SU-DHL-6 (cell line): ENCODE measurements around the gene CATSPER1.

Experiments used
- H2AFZ ChIP-seq: fragments of 200-600 bp; sonication (generic); 2 replicates; pipeline ENCODE4 v1.6.1; 2014; ENCODE audit warnings: low read depth, mild to moderate bottlenecking, moderate library complexity, mixed read lengths, antibody characterized with exemption, low read length; ENCODE audit not compliant: severe bottlenecking
- H3F3A ChIP-seq: fragments of 200-600 bp; shearing (Covaris generic); 2 replicates; pipeline ENCODE4 v1.6.0; 2016; ENCODE audit warnings: antibody characterized with exemption, mild to moderate bottlenecking; ENCODE audit not compliant: insufficient read depth
- H3K27ac ChIP-seq: fragments of 200-600 bp; sonication (generic); 2 replicates; pipeline ENCODE4 v1.5.1; 2016; ENCODE audit warnings: low read depth, mild to moderate bottlenecking, low read length, moderate library complexity, mixed read lengths
- H3K27me3 ChIP-seq: fragments of 200-600 bp; sonication (generic), shearing (Covaris generic); 2 replicates; pipeline ENCODE4 v1.6.0; 2014; ENCODE audit warnings: mild to moderate bottlenecking, low read length
- H3K36me3 ChIP-seq: fragments of 200-600 bp; sonication (generic); 2 replicates; pipeline ENCODE4 v1.6.1; 2014; ENCODE audit warnings: mild to moderate bottlenecking, low read length, mixed read lengths
- H3K4me2 ChIP-seq: fragments of 300-600, 200-600 bp; shearing (Covaris generic), sonication (generic); 2 replicates; pipeline ENCODE4 v1.6.0; 2014; ENCODE audit warnings: low read length, low read depth, mild to moderate bottlenecking; ENCODE audit not compliant: poor library complexity, severe bottlenecking
- H3K4me3 ChIP-seq: fragments of 200-600 bp; sonication (generic); 2 replicates; pipeline ENCODE4 v1.5.1; 2014; ENCODE audit warnings: antibody characterized with exemption, low read length, mild to moderate bottlenecking, mixed read lengths; ENCODE audit not compliant: insufficient read depth, poor library complexity, severe bottlenecking
- H3K79me2 ChIP-seq: fragments of 200-600 bp; sonication (generic); 2 replicates; pipeline ENCODE4 v1.6.1; 2014; ENCODE audit warnings: mild to moderate bottlenecking, low read length, moderate library complexity; ENCODE audit not compliant: insufficient read depth
- H3K9ac ChIP-seq: fragments of 200-600 bp; sonication (generic); 2 replicates; pipeline ENCODE4 v1.7.0; 2014; ENCODE audit warnings: mild to moderate bottlenecking, low read length
- H3K9me2 ChIP-seq: fragments of 200-600 bp; sonication (generic); replicated peaks from 2 replicates; pipeline ENCODE4 v1.6.1; 2014; ENCODE audit warnings: low read length; ENCODE audit not compliant: insufficient read depth
- H3K9me3 ChIP-seq: fragments of 200-600 bp; sonication (generic); 2 replicates; pipeline ENCODE4 v1.6.1; 2014; ENCODE audit warnings: low read length, mixed read lengths; ENCODE audit not compliant: insufficient read depth
- H4K20me1 ChIP-seq: fragments of 200-600 bp; sonication (generic); 2 replicates; pipeline ENCODE4 v1.6.1; 2014; ENCODE audit warnings: low read depth, mild to moderate bottlenecking, antibody characterized with exemption, low read length, moderate library complexity, mixed read lengths
- CTCF ChIP-seq: fragments of 200-600 bp; sonication (generic); IDR thresholded peaks from one replicate; pipeline ENCODE4 v1.5.1; 2017; ENCODE audit warnings: antibody characterized with exemption, mild to moderate bottlenecking, low read length, moderate library complexity; ENCODE audit not compliant: insufficient read depth, poor library complexity, severe bottlenecking
- EZH2phosphoT487 ChIP-seq: fragments of 200-600 bp; sonication (generic), shearing (Covaris generic); conservative IDR thresholded peaks from 2 replicates; pipeline ENCODE4 v1.6.1; 2018; ENCODE audit warnings: mild to moderate bottlenecking, antibody characterized with exemption, low read length, moderate library complexity, mixed read lengths

CATSPER1 gene

GRCh38 chr11:66037327-66037726 is 11.0 kb upstream of the CATSPER1 start:
- no peak for TF ChIP-seq EZH2phosphoT487
- TF ChIP-seq CTCF: no peak
- Histone ChIP-seq H3K4me2 (no peak overlapping the region), H3K9ac (no peak overlapping the region), H3K9me3 (no peaks in the 10 kb centered on the region), H3K9me2 (no peaks in the 10 kb centered on the region), H3F3A (no peaks in the 10 kb centered on the region), H3K27ac (no peak overlapping the region), H2AFZ (no peak overlapping the region), H4K20me1 (no peaks in the 10 kb centered on the region), H3K79me2 (no peaks in the 10 kb centered on the region), H3K4me3 (no peak overlapping the region), H3K27me3 (no peaks in the 10 kb centered on the region), H3K36me3 (no peaks in the 10 kb centered on the region)

- Histone ChIP-seq H3K36me3 (no peaks in the 10 kb centered on the region), H3K4me3 (no peak overlapping the region), H4K20me1 (no peaks in the 10 kb centered on the region), H3K79me2 (no peaks in the 10 kb centered on the region), H3K9ac (no peak overlapping the region), H3K9me3 (no peaks in the 10 kb centered on the region), H3F3A (no peaks in the 10 kb centered on the region), H3K9me2 (no peaks in the 10 kb centered on the region), H3K27me3 (no peaks in the 10 kb centered on the region), H3K27ac (no peak overlapping the region), H3K4me2 (no peak overlapping the region), H2AFZ (no peak overlapping the region)
- TF ChIP-seq EZH2phosphoT487 (no peak), CTCF (no peak)
These were observed 10.0 kb upstream of the CATSPER1 start for GRCh38 chr11:66036334-66036710.

GRCh38 chr11:66035653-66036333 is 9.5 kb upstream of the CATSPER1 start:
- no peak overlapping the region for H3K9ac ChIP-seq
- H2AFZ ChIP-seq: no peak overlapping the region
- H3K36me3 ChIP-seq: no peaks in the 10 kb centered on the region
- no peak for TF ChIP-seq CTCF
- TF ChIP-seq EZH2phosphoT487: no peak
- no peak overlapping the region for H3K4me2 ChIP-seq
- H3K4me3 ChIP-seq: no peak overlapping the region
- H3F3A ChIP-seq: no peaks in the 10 kb centered on the region
- no peaks in the 10 kb centered on the region for H3K27me3 ChIP-seq
- H3K27ac ChIP-seq: no peak overlapping the region
- no peaks in the 10 kb centered on the region for H3K79me2 ChIP-seq
- H3K9me2 ChIP-seq: no peaks in the 10 kb centered on the region
- no peaks in the 10 kb centered on the region for H3K9me3 ChIP-seq
- no peaks in the 10 kb centered on the region for H4K20me1 ChIP-seq
